ENCODE data around the gene ADAMTS19. TPM values are rescaled to one million over a fixed set of nuclear protein-coding genes. Genes with fewer than 3 reads are reported as not detected.

The ADAMTS19 gene
- total and polyA plus RNA-seq, 9 donors = 0.18 to 23.5 (median 2.2) TPM

GRCh38 chr5:129476751-129477150, 16.7 kb downstream of the ADAMTS19 start:
- TF ChIP-seq POLR2A (IDR thresholded peaks at IDR 0.05) (no peak), EP300 (IDR thresholded peaks at IDR 0.05) (no peak), CTCF (IDR thresholded peaks at IDR 0.05) (no peak)
- DNase-seq = no peak

GRCh38 chr5:129477532-129477931, 17.4 kb downstream of the ADAMTS19 start:
- Histone ChIP-seq H3K9me3 (no peaks in the 10 kb centered on the region), H3K27ac (no peak overlapping the region), H3K27me3 (no peaks in the 10 kb centered on the region), H3K4me1 (ENCODE audit: insufficient read depth) (no peaks in the 10 kb centered on the region), H3K4me3 (no peak overlapping the region), H3K36me3 (no peaks in the 10 kb centered on the region)
- no peak for DNase-seq
- TF ChIP-seq EP300 (IDR thresholded peaks at IDR 0.05) (no peak), POLR2A (IDR thresholded peaks at IDR 0.05) (no peak), CTCF (IDR thresholded peaks at IDR 0.05) (no peak)
- intact Hi-C loops (cut with DNase I) = no loop called here
- WGBS, 3 donors = 48 to 53% (median 50%) methylated on average over 1 of the region's 1 CpG

More at GRCh38 chr5:129476751-129477150, 16.7 kb downstream of the ADAMTS19 start:
- Histone ChIP-seq H3K27me3 (no peaks in the 10 kb centered on the region), H3K9me3 (no peaks in the 10 kb centered on the region), H3K4me3 (no peak overlapping the region), H3K4me1 (ENCODE audit: insufficient read depth) (no peaks in the 10 kb centered on the region), H3K27ac (no peak overlapping the region), H3K36me3 (no peaks in the 10 kb centered on the region)
- intact Hi-C loops (cut with DNase I) = no loop called here

GRCh38 chr5:129481161-129481560, 21.1 kb downstream of the ADAMTS19 start:
- Histone ChIP-seq H3K4me1 (ENCODE audit: insufficient read depth) (no peaks in the 10 kb centered on the region), H3K4me3 (no peak overlapping the region), H3K27me3 (no peaks in the 10 kb centered on the region), H3K9me3 (no peaks in the 10 kb centered on the region), H3K27ac (no peak overlapping the region), H3K36me3 (no peaks in the 10 kb centered on the region)
- intact Hi-C loops (cut with DNase I) = no loop called here
- no peak for DNase-seq
- TF ChIP-seq CTCF (IDR thresholded peaks at IDR 0.05) (no peak), EP300 (IDR thresholded peaks at IDR 0.05) (no peak), POLR2A (IDR thresholded peaks at IDR 0.05) (no peak)
- 64 to 87% (median 69%) methylated on average over 3 of the region's 3 CpGs for WGBS, 3 donors

- Histone ChIP-seq H3K36me3 (no peaks in the 10 kb centered on the region), H3K9me3 (no peaks in the 10 kb centered on the region), H3K27ac (no peak overlapping the region)
These were observed 36.3 kb downstream of the ADAMTS19 start for GRCh38 chr5:129496421-129496820.

More at GRCh38 chr5:129496421-129496820, 36.3 kb downstream of the ADAMTS19 start:
- Histone ChIP-seq H3K27me3 (no peaks in the 10 kb centered on the region), H3K4me1 (ENCODE audit: insufficient read depth) (no peaks in the 10 kb centered on the region), H3K4me3 (no peak overlapping the region)
- DNase-seq = no peak
- intact Hi-C loops (cut with DNase I) = no loop called here
- no peak for TF ChIP-seq EP300 (IDR thresholded peaks at IDR 0.05)
- no peak for TF ChIP-seq CTCF (IDR thresholded peaks at IDR 0.05)
- no peak for TF ChIP-seq POLR2A (IDR thresholded peaks at IDR 0.05)

Data from ovary (tissue), 9 donors.